DND-41 (cell line): Measurements from ENCODE around the gene BOD1L1.

Experiments
- ATAC-seq: fragments of 200-7000 bp; cut with Tn5 transposase; 3 replicates; pipeline ENCODE4 v1.9.1; 2021; ENCODE audit warnings: low read depth; ENCODE audit not compliant: insufficient read depth
- DNase-seq: peaks from one replicate; pipeline ENCODE4 v3.0.0-alpha.2; 2020
- H2AFZ ChIP-seq: 2 replicates; pipeline ENCODE4 v1.6.0; 2012; ENCODE audit warnings: low read depth, low read length
- H3K27ac ChIP-seq: 2 replicates; pipeline ENCODE4 v1.5.1; 2012; ENCODE audit warnings: low read length, inconsistent platforms
- H3K27me3 ChIP-seq: fragments of 200-600 bp; sonication (generic); 2 replicates; pipeline ENCODE4 v1.6.0; 2012; ENCODE audit warnings: low read length, mild to moderate bottlenecking, inconsistent platforms; ENCODE audit not compliant: insufficient read depth, poor library complexity
- H3K36me3 ChIP-seq: 2 replicates; pipeline ENCODE4 v1.5.1; 2012; ENCODE audit warnings: low read length, inconsistent platforms; ENCODE audit not compliant: insufficient read depth
- H3K4me1 ChIP-seq: 2 replicates; pipeline ENCODE4 v1.5.1; 2012; ENCODE audit warnings: mild to moderate bottlenecking, low read length; ENCODE audit not compliant: insufficient read depth
- H3K4me2 ChIP-seq: 2 replicates; pipeline ENCODE4 v1.6.0; 2012; ENCODE audit warnings: mild to moderate bottlenecking, moderate library complexity, low read length, inconsistent platforms; ENCODE audit not compliant: insufficient read depth
- H3K4me3 ChIP-seq, 2 experiments: fragments of 200-600 bp in 1 of 2; shearing (Covaris generic) in 1 of 2; 2 replicates each; pipeline ENCODE4 v1.5.1; 2012 to 2016; ENCODE audit warnings: inconsistent platforms in 2 of 2, low read length in 2 of 2, mild to moderate bottlenecking in 2 of 2, low read depth in 1 of 2, moderate library complexity in 1 of 2
- H3K79me2 ChIP-seq: 2 replicates; pipeline ENCODE4 v1.6.0; 2012; ENCODE audit warnings: low read length, inconsistent platforms; ENCODE audit not compliant: insufficient read depth
- H3K9ac ChIP-seq: 2 replicates; pipeline ENCODE4 v1.6.0; 2012; ENCODE audit warnings: low read depth, mild to moderate bottlenecking, inconsistent platforms, low read length, moderate library complexity
- H3K9me3 ChIP-seq: 2 replicates; pipeline ENCODE4 v1.5.1; 2012; ENCODE audit warnings: low read length, moderate library complexity, mild to moderate bottlenecking, inconsistent platforms; ENCODE audit not compliant: insufficient read depth, severe bottlenecking
- H4K20me1 ChIP-seq: 2 replicates; pipeline ENCODE4 v1.6.0; 2012; ENCODE audit warnings: low read length; ENCODE audit not compliant: insufficient read depth
- EZH2 ChIP-seq: IDR thresholded peaks from 3 replicates; pipeline ENCODE4 v1.6.1; 2012; ENCODE audit warnings: borderline replicate concordance, low read depth, mild to moderate bottlenecking, moderate library complexity, low read length, inconsistent platforms; ENCODE audit not compliant: severe bottlenecking
- TF ChIP-seq, protein P1 (sequence below): IDR thresholded peaks from 2 replicates; pipeline ENCODE4 v1.5.1; 2012; ENCODE audit warnings: borderline replicate concordance, low read length, moderate library complexity, mild to moderate bottlenecking; ENCODE audit not compliant: poor library complexity, severe bottlenecking; ENCODE audit errors: extremely low read depth

BOD1L1 gene

DNA sequence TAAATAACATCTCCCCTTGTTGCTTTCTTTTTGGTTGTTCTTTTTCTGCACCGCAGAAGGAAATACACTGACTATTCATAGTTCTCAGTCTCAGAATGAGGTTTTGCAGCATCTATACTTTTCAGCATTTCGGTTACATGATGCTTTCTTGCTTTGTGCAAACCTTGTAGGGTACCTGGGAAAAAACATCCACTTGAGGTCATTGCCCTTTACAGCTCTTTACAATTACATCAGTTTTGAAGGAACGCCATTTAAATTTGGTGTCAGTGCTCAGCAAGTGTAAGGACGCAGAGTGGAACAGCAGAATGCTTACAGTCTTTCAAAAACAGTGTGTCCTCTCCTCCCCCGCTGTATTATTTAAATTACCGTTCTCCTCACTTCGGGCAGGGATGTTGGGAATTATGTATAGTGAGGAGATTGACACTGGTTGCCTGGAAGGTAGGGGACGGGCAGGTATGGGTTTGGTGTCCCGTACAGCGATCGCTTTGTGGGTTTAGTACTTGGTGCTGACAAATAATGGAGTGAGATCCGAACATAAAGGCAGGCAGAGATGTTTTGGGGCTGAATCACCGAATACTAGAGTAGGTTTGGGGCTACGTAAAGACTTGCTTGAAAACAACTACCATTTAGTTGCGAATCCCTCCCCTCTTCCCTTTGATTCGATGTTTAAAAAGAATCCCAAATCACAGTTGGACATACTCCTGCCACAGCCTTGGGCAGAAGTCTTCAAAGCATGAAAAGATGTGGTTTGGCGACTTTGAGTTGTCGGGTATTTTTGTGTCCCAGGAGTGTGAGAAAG is 81.2 kb downstream of the BOD1L1 start:
- peaks cover 16% of the 10 kb centered on the region for H3K4me1 ChIP-seq
- peak overlapping the region; percentile 64; the same call in 1 of the 2 replicates for H2AFZ ChIP-seq
- H3K27ac ChIP-seq = no peak overlapping the region
- H4K20me1 ChIP-seq = no peaks in the 10 kb centered on the region
- H3K4me3 ChIP-seq = no peak overlapping the region
- no peaks in the 10 kb centered on the region for H3K27me3 ChIP-seq
- H3K9ac ChIP-seq = no peak overlapping the region
- ATAC-seq = no peak
- TF ChIP-seq, protein P1, sequence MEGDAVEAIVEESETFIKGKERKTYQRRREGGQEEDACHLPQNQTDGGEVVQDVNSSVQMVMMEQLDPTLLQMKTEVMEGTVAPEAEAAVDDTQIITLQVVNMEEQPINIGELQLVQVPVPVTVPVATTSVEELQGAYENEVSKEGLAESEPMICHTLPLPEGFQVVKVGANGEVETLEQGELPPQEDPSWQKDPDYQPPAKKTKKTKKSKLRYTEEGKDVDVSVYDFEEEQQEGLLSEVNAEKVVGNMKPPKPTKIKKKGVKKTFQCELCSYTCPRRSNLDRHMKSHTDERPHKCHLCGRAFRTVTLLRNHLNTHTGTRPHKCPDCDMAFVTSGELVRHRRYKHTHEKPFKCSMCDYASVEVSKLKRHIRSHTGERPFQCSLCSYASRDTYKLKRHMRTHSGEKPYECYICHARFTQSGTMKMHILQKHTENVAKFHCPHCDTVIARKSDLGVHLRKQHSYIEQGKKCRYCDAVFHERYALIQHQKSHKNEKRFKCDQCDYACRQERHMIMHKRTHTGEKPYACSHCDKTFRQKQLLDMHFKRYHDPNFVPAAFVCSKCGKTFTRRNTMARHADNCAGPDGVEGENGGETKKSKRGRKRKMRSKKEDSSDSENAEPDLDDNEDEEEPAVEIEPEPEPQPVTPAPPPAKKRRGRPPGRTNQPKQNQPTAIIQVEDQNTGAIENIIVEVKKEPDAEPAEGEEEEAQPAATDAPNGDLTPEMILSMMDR = no peak
- TF ChIP-seq EZH2 = no peak
- peaks cover 13% of the 10 kb centered on the region for H3K9me3 ChIP-seq
- H3K36me3 ChIP-seq = no peaks in the 10 kb centered on the region
- DNase-seq = no peak
- H3K79me2 ChIP-seq = no peaks in the 10 kb centered on the region
- peak overlapping the region; percentile 64; the same call in 1 of the 2 replicates for H3K4me2 ChIP-seq

DNA sequence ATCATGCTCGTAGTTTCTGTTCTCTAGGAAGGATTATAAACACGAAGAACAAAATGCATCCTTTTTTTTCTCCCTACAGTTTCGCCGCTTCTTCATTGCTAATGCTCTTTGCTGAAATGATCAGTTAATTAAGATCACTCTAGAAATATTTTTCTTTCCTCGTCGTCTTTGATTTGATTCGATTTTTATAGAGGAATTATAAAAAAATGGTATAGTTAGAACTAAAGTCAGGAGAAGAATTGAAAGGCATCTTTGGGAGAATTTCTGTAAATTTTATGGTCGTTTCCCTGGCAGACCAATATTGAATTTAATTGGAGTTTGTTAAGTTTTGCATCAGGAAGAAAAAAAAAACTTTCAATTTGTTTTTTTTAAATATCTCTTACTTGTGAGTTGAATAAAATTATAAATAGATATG is 82.1 kb downstream of the BOD1L1 start:
- ATAC-seq (no peak), DNase-seq (no peak)
- no peak overlapping the region for H3K4me2 ChIP-seq
- H3K4me1 ChIP-seq = peaks cover 16% of the 10 kb centered on the region
- H3K27ac ChIP-seq = no peak overlapping the region
- no peak overlapping the region for H2AFZ ChIP-seq
- no peak for TF ChIP-seq EZH2
- TF ChIP-seq, protein P1 = no peak
- H3K9ac ChIP-seq = no peak overlapping the region
- no peaks in the 10 kb centered on the region for H3K36me3 ChIP-seq
- no peaks in the 10 kb centered on the region for H3K27me3 ChIP-seq
- H3K9me3 ChIP-seq = peaks cover 13% of the 10 kb centered on the region
- no peaks in the 10 kb centered on the region for H3K79me2 ChIP-seq
- H3K4me3 ChIP-seq = no peak overlapping the region
- no peaks in the 10 kb centered on the region for H4K20me1 ChIP-seq

DNA sequence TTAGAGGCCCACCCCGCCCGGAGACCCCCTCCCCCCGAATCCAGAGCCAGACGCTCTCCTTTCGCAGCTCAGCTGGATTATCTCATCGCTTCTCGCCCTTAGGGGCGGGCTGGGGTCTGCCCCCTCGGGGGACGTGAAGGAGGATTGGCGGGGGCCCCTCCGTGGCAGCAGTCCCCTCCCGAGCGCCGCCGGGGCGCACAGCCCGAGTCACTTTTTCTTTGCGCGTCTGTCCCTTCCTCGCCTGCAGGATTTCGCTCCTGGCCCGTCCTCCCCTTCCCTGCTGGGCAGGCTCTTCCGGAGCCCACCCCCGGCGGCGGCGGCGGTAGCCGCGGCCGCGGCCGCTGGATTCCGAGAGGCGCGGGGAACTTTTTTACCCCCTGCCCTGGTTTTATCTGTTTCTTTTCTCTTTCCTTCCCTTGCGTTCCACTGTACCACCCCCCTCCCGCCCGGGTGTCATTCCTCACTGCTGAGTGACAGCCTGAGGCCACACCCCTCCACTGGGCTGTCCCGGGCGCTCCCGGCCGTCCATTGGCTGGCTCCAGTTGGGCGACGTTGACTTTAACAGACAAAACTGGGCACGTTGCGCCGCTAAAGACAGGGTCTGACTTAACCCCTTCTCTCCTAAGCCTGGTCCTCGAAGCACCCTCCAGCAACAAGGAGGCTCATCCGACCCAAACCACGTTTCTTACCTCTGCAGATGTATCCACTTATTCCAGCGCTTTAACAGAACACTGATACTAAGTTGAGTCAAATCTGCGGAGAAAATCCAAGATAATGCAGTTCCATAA is 82.7 kb downstream of the BOD1L1 start:
- Histone ChIP-seq H3K9ac (no peak overlapping the region), H3K27me3 (no peaks in the 10 kb centered on the region), H2AFZ (no peak overlapping the region), H3K4me2 (no peak overlapping the region), H3K36me3 (no peaks in the 10 kb centered on the region), H3K9me3 (peaks cover 13% of the 10 kb centered on the region), H3K4me1 (peaks cover 16% of the 10 kb centered on the region), H3K79me2 (no peaks in the 10 kb centered on the region), H3K27ac (no peak overlapping the region), H3K4me3 (no peak overlapping the region), H4K20me1 (no peaks in the 10 kb centered on the region)
- TF ChIP-seq EZH2 = no peak
- TF ChIP-seq, protein P1 = no peak
- no peak for DNase-seq
- no peak for ATAC-seq
